CD4-positive, alpha-beta T cell treated with Interleukin-1 beta for 1 hour (primary cell): ENCODE measurements around the gene PAN2.
"Not testable (repeated sequence)": the region's sequence is repeated elsewhere in the genome, so short reads cannot be mapped to it uniquely, and the experiment has no call there.

Source experiments
- DNase-seq, 2 donors: peaks; one replicate each; pipeline ENCODE4 v3.0.0-alpha.2; 2020 to 2022

The PAN2 gene

GRCh38 chr12:56307221-56307965 is 26.4 kb downstream of the PAN2 start:
- no peak for DNase-seq

- no peak for DNase-seq
Observed at GRCh38 chr12:56304872-56305590, 28.8 kb downstream of the PAN2 start.

GRCh38 chr12:56304276-56304675 is 29.5 kb downstream of the PAN2 start:
- DNase-seq = no peak

- DNase-seq = no peak
Observed at GRCh38 chr12:56300644-56301464, 32.9 kb downstream of the PAN2 start.

- peak; percentile 99 for DNase-seq
Observed at GRCh38 chr12:56299853-56300643, 33.8 kb downstream of the PAN2 start, which contains the start of gene CS. TSS of gene CS (minus strand) at chr12:56300330. CDS start at chr12:56300201, 129 bp downstream.

- DNase-seq = peak in 1 of 2 donors; percentile 46
Observed at GRCh38 chr12:56299308-56299852, 34.4 kb downstream of the PAN2 start.

- DNase-seq = no peak
Observed at GRCh38 chr12:56298828-56299227, 35.0 kb downstream of the PAN2 start.

- DNase-seq = no peak
Observed at GRCh38 chr12:56297400-56297799, 36.4 kb downstream of the PAN2 start.

DNA sequence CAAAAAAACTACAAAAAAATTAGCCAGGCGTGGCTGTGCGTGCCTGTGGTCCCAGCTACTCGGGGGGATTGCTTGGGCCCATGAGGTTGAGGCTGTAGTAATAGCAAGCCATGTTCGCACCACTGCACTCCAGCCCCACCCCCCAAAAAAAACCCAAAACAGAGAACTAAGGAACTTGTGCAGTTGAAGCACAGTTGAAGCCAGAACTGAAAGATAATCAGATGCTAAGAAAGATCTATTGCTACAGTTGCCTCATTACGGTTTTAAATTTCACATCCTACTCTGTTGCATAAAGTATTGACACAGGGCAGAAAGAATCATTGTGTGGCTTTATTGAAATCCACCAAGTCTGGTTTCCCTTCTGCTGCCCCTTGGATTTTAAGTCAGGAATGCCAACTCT is 37.5 kb downstream of the PAN2 start:
- DNase-seq = no peak

GRCh38 chr12:56293795-56294194 is 40.0 kb downstream of the PAN2 start:
- DNase-seq = no peak

GRCh38 chr12:56288705-56289387 is 45.0 kb downstream of the PAN2 start:
- DNase-seq = no peak

DNA sequence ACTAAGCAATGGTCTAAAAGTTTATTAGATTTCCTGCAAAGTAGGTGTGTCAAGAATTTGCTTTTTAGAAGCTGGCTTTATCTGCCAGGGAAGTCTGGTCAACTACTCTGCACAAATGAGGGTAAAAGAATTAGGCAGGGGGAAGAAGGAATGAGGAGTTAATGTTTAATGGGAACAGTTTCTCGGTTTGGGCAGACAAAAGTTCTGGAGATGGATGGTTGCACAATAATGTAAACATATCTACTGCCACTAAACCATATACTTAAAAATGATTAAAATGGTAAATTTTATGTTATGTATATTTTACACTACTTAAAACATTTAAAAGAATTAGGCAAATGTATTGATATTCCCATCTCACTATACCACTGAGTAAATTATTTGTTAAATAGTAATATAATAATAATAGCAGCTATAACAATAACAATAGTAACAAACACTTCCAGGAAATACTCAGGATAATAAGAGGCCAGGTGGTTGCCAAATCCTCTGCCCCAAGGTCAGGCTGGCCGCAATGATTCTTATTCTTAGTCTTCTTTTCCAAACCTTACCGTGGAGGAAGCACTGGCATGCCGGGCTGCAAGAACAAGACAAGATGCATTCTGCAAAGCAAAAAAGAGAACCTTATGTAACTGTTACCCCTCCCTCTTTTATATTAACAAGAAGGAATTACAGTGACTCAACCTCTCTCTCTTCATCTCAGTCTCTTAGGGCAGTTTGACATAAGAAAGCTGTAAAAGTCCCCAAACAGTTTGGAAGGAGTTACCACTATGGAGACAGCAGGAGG is 47.6 kb downstream of the PAN2 start:
- DNase-seq = no peak

DNA sequence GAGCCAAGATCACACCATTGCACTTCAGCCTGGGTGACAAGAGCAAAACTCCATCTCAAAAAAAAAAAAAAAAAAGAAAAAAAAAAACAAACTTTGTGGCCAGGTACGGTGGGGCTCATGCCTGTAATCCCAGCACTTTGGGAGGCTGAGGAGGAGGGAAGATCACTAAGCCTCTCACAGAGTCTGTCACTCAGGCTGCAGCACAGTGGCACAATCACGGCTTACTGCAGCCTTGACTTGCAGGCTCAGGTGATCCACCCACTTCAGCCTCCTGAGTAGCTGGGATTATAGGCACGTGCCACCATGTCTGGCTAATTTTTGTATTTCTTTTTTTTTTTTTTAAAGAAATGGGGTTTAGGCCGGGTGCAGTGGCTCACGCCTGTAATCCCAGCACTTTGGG is 49.5 kb downstream of the PAN2 start:
- DNase-seq = not testable (repeated sequence)

- DNase-seq = no peak
Observed at GRCh38 chr12:56282579-56282978, 51.2 kb downstream of the PAN2 start.

DNA sequence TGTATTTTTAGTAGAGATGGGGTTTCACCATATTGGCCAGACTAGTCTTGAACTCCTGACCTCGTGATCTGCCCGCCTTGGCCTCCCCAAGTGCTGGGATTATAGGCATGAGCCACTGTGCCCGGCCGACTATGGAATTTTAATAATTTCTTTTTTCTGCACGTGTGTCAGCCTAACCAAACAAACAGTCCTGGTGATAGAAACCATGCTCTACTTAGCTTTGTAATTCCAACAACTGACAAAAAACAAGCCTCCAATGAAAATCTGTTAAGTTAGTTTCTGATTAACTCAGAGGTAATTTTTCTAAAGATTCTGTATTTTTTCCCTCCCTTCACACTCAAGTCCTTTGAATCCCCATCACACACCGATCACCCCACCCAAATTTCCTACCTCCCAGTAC is 51.8 kb downstream of the PAN2 start:
- DNase-seq = no peak

- DNase-seq = no peak
Observed at GRCh38 chr12:56280849-56281248, 53.0 kb downstream of the PAN2 start.

DNA sequence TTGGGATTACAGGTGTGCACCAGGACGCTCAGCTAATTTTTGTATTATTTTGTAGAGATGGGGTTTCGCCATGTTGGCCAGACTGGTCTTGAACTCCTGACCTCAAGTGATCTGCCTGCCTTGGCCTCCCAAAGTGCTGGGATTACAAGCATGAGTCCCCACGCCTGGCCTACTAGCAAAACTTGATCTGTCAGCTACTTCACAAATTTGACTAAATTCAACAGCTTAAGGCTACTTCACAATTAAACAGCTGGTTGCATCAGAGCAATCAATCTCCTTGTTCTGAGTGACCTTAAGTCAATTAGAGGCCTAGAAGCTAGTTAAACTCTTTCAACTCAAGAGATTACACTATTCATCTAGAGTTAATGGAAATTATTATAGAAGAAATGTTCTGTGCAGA is 54.9 kb downstream of the PAN2 start:
- no peak for DNase-seq

GRCh38 chr12:56274299-56274698 is 59.5 kb downstream of the PAN2 start:
- no peak for DNase-seq

DNA sequence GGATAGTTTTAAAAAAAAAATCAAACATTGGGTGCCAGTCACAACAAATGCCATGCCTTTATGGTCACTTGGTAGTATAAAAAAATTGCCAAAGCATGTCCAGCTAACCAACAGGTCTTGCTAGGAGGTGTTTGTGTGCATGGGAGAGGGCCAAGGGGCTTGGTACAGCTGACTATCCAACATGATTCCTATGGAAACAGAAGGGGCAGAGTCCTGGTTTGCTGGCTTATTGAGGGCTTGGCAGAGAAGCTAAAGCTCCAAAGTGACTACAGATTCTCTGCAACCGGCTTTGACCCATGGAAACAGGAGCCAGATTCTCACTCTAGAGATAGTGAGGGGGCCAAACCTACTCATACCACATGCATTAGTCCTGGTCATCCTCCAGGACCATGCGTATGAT is 61.3 kb downstream of the PAN2 start:
- not testable (repeated sequence) for DNase-seq

DNA sequence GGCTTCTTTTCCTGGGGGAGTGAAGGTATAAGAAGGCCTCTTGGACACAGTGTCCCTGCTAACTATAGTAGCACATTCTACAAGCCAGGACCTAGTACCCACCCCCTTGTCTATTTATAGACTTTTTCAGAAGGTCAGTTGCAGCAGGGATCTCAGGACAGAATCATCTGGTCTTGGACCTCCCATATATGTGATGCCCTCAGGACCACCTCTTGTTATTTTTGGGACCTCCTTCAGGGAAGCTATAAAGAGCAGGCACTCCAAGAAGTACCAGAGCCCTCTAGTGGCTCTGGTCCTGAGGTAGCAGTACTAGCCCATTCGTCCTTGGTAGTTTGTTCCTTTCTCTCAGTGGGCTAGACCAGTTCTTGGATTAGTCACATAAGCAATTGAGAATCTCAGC is 62.8 kb downstream of the PAN2 start:
- DNase-seq = no peak
